Activated CD4-positive, alpha-beta T cell treated with anti-CD3 and anti-CD28 coated beads, Interleukin-2, amount 50 U/mL, for 48 hours (primary cell): ENCODE data around the gene HYCC1.

Experiments used
- DNase-seq, 2 experiments: peaks; one replicate each; pipeline ENCODE4 v3.0.0-alpha.2; 2020

Gene HYCC1

DNA sequence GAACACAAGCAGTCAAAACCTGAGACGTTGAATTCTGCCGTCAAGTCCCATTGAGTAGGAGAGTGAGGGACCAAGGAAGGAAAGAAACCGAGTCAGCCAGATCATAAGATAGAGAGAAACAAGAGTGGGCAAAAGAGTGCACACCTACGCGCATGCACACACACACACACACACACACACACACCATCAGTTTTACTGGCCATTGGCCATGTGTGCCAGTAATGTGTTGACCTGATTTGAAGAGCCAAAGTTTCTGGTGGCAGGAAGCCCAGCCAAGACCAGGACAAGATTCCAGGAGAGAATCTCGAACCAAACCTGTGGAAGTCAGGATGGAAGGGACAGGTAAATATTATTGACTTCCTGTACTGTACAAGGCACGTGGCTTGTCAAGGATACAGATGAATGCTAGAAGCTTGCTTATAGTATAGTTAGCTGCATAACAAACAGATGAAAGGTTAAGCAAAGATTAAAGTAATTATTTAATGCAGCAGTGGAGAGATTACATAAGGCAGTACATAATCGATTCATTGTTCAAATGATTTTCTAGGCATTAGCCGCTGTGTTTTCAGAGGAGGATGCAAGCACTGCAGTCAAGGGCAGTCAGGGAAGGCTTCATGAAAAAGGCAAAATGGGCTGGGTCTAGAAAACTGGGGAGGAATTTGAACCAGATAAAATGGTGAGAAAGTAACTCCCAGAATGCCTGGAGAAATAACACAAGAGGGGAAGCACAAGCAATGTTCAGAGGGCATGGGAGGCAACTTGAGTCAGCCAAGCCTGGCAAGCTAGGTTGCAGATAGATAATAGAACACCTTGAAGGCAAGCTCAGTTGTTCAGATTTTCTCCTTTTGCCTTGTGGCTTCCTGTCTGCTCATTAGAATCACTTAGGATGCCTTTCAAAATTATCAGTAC, 2.7 kb upstream of the HYCC1 start:
- DNase-seq: no peak

DNA sequence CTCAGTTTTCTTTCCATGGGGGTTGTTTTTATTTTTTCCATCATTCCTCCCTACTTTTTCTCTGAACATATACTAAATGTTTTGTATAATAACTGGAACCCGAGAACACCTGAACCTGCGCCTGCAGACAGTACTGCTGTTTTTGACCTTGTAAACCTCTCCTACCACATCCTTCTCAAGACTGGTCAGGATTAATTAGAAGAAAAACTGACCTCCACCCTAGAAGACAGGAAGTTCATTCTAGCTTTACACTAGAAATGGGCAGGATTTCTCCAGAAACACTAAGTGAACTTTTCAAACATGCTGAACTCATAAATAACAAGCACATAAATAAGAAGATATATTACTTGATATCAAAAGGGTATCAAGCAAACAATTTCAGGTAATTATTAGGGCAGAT, 751 bp upstream of the HYCC1 start:
- DNase-seq: no peak

DNA sequence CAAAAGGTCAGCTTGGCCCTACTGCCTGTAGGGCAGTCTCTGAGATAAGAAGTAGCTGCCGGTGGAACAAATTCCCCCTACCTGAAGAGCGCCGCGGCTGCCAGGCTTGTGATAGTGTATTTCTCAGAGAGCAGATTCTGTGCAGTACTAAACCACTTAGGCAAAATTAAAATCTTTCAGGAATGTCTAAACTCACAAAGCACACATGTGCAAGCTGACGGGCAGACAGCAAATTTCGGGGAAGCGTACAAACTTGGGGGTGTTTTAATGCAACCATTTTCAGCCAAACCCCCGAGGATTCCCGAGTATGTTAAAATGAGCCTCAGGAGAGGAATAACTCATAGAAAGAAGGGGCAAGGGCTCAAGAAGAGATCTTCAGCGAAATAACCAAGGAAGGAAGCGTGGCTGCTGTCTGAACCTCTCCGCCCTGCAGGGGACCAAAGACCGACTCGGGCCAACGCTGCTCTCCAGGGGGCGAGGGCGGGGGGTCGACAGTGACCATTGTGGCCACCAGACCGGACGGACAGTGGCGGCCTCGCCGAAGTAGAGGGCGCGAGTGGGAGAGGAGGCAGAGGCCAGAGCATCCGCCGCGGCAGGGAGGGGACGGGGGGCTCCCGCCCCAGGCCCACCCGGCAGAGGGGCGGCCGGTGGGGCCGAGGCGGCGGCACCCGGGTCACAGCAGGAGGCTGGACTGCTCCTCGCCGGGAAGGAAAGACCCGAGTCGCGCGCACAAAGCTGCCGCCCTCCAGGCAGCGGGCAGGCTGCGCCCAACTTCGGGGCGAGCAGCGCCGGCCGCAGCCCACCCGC, 819 bp downstream of the HYCC1 start:
- peak; percentile 16 to 19 for DNase-seq

DNA sequence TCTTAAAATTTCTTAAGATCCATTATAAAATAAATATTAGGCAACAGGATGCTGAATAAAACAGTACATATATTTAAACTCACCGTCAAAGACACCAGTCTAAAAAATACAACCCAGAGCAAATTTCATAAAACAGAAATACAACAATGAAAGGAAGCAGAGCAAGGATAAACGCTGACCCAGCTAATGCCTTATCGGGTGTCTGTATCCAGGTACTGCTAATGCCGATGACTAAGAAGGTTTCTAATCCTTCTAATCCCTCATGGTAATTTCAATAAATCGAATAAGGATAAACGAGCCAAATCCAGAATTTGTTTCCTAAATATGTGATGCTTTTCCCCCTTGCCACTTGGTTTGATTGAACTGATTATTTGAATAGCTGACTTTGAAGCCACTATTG, 1.7 kb downstream of the HYCC1 start:
- DNase-seq: no peak

DNA sequence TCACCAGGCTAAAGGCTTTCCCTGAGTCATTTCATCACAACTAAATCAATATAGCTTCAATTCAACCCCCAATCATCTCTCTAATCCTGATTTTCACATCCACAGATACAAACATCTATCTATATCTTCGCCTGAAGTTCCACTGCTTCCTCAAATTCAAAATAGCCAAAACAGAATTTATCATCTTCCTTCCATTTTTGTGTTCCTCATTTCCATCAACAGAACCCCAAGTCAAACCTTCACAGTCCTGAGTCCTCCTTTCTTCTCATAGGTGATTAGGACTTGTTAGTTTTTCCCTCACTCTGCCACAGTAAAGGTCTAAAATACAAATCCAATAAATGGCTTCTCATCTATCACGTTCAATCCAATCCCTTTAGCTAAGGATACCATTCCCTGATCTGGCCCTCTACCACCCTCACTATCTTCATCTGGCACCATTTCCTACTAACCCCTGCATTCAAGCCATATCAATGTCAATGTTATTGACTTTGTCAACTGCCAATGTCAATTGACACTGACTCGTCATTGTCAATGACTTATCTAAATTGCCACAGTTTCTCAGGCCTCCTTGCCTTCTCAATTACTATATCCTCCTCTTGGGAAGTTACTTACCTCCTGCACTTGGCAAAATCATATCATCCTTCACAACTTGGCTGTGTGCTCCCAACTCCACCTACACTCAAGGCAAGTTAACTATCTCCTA, 2.6 kb downstream of the HYCC1 start:
- no peak for DNase-seq

DNA sequence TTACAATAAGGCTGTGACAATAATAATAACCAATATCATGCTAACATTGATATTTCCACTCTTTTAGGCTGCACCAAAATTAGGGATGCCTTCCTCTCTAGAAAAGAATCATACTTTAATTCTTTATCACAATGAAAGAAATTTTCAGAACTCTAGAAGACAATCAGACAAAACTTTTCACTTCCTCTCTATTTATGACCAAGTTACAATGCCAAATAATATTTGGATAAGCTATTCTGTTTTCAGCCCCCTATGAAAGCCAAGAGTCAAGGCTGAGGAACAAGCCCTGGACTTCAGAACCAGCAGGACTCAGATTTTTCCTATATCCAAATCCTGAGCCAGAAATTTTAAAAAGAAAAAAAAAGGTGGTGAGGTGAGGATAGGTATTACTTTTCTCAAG, 4.6 kb downstream of the HYCC1 start:
- DNase-seq: no peak

DNA sequence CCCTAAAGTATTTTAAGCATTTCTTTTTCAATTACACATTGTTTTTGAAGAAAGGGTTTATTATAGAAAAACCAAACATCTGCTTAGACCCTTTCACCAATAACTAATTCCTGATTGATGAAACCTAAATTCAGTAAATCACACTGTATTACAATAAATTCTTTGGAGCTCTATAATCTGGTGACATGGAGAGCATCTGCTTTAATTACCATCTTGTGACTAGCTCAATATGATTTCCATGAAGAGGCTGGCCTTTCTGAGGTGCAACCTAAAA, 9.7 kb downstream of the HYCC1 start:
- DNase-seq: no peak

DNA sequence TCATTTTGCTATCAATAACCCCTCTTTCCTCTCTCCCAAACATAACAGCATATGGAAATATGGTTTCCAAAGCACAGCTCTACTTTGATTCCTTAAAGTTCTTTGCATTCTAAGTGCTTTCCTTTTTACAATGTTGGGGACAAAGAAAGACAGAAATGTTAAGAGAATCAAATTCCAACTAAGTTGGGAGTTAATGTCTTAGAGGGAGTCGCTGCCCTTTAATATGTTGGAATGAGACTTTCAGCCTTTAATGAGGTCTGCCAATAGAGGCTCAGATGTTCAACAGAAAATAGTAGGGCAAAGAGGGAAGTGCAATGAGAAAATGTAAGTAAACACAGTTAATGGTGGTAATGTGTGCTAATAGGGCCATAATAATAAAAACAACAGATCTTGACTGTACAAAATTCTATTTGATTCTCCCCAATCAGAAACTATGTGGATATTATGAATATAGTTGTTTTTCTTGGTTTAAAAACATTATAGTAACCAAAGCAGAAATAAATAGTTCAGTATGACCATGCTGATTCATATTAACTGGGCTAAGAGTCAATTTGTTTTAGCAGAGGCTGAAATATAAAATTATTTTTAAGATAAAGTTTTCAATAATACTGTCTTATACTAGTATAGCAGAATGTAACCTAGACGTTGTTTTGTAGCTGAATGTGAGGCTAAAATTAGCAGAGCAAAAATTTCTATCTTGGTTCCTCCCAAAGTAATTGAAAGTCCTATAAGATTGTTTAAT, 10.3 kb downstream of the HYCC1 start:
- no peak for DNase-seq

DNA sequence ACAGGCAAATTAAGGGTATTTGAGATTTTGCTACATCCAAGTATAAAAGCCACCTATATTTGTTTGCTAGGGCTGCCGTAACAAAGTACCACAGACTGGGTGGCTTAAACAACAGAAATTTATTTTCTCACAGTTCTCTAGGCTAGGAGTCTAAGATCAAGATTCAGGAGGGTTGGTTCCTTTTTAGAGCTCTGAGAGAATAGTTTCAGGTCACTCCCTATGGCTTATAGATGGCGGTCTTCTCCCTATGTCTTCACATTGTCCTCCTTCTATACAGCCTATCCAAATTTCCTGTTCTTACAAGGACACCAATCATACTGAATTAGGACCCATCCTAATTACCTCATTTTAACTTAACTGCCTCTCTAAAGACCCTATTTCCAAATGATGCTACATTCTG, 11.2 kb downstream of the HYCC1 start:
- no peak for DNase-seq

DNA sequence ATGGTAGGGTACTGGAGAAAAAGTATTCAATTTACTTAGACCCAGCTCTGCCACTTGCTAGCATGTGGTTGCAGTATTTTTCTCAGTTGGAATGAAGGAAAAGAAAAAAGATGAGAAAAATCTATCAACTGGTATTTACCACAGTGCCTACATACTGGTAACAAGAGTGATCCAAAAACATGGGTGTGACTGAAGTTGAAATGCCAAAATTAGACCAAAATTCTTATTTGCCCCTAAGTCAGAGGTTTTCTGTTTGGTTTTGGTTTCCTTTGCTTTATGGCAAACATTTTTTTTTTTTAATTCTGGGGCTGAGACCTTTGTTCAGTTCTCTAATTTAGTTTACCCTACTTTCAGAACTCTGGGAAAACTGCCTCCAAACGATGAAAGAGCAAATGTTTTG, 12.3 kb downstream of the HYCC1 start:
- DNase-seq: no peak

DNA sequence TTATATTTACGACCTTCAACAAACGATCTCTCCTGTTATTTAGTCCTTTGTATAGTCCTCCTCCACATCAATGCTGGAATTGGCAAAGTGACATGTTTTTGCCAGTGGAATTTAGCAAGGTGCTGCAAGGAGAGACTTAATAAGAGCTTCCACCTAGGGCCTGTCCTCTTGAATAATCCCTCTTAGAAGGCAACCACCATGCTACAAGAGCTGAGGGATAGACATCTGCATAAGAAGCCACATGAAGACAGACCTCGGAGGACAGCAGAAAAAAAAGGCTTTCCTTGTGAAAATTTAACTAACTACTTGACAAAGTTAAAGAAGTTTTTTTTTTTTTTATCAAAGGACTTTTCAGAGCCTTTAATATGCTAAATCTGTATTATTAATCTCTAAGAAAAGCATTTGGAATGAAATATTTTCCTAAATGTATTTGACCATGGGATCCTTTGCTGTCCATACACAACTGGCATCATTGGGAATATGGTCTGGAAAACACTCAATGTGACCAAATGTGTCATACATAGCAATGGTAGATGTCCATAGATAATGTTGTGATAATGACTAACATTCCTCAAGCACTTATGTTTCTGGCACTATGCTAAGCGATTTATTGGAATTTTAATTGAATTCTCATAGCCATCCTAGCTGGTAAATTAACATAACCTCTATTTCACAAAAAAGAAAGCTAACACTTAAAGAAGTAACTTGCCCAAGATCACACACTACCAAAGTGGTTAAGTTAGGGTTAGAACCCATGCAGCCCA, 13.2 kb downstream of the HYCC1 start:
- DNase-seq: no peak

DNA sequence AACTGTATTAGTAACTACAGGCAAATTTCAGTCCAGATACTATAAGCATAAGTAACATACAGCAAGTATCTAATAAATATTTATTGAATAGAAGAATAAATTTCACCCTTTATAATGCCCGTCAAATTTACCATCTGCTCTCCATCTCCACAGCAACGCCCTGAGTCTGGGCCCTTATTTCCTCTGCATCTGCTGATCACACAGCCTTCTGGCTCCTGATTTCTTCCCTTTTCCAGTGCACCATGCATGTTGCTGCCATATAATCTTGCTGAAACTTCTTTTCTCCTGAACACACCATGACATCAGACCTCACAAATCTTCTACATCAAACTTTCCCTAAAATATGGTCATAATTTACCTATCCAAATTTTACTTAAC, 15.4 kb downstream of the HYCC1 start:
- DNase-seq: no peak

DNA sequence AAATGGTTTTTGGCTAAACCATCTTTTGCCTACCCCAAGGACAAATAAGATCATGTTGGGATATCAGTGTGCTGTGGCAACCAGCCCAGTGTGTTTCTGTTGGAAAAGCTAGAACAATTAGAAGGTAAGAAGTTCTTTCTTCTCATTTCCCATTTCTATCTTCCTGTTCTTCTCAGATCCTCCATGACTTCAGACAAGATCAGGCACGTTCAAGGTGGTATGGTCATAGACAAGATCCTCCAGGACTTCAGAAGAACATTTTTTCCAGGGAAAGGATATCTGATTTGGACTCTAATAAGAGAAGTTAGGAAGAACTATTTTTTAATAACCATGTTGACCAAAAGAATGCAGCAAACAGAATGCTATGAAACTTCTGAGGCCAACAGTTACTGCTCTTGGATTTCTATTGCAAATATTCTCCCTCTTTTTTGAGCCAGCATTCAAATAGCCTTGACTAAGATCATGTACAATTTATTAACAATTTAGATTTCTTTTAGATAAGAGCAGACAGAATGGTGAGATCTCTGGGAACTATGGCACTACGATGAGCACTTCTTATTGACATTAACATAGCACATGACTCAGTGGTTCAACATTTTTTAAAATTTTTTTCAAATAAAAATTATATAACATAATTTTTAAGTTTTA, 15.9 kb downstream of the HYCC1 start:
- no peak for DNase-seq

DNA sequence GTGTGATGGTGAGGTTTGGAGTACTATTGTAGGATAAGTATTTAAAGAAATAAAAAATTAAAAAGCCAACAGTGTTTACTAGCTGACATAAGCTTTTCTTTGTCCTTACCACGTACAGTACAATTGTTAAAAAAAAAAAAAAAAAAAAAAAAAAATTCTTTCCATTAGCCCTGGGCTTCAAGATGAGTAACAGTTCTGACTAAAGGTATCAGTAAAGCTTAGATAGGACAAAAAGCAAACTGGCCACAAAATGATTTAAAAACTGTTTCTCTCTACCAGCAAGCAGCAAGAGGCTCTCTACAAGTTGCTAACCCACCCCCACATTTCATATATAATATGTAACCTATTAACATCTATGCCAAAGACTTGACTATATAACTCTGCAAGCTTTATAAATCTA, 17.5 kb downstream of the HYCC1 start:
- no peak for DNase-seq

DNA sequence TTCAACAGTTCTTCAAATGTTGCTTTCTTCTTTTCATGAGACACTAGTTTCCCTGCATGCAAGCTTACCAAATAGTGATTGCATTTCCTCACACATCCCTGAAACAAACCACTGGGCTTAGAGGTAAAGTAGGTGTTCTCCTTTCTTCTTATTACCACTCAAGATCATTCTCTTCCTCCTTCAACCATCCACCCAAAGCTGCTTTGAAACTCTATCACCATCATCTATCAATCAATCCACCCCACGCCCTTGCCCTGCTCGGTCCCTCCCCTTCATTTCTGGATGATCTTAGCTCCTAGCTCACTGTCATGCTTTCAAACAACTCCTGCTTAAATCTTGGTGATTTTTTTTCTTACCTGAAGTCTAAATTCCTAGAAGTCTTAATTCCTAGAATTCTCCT, 18.9 kb downstream of the HYCC1 start:
- DNase-seq: peak in 1 of 2 experiments; percentile 6

DNA sequence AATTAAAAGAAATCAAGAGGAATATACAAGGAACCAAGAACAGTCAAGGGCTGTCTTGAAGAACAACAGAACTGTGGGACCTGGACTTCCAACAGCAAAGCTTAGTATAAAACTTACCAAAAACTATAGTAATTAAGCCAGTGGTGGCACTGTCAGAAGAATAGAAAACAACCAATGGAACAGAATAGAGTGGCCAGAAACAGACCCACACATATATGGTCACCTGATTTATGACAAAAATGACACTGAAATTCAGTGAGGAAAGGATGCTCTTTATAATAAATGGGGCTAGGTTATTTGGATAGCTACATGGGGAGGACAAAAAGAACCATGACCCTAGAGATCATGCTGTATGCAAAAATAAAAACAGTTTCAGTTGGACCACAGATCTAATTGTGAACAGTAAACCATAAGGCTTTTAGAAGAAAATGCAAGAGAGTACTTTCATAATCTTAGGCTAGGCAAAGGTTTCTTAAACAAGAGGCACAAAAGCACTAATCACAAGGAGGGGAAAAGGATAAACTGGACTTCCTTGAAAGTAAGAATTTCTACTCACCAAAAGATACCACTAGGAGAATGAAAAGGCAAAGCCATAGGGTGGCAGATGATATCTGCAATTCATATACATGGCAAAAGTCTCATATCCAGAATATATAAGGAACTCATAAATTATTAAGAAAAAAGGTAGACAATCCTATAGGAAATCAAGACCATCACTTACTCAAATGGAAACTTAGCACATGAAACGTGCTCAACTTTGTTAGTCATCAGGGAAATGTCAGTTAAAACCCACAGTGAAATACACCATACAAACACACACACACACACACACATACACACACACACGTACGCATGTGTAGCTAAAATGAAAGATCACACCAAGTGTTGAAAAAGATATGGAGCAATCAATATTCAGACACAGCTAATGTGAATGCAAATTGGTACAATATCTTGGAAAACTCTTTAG, 20.8 kb downstream of the HYCC1 start:
- DNase-seq: peak; percentile 22 to 43

DNA sequence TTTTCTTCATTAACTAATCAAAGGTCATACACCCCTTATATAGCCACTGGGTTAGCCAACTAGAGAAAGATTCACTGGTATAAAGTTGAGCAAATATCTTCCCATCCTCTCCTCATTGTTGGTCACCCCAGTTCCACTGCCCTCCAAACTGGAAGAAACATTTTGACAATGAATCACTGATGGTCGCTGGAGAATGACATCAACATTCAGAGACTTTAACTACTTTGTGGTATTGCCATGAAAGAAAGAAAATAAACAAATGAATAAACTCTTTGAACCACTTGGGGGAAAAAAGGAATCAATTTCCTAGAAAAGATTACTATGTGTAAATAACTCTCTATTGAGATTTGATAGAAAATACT, 23.4 kb downstream of the HYCC1 start:
- DNase-seq: no peak

DNA sequence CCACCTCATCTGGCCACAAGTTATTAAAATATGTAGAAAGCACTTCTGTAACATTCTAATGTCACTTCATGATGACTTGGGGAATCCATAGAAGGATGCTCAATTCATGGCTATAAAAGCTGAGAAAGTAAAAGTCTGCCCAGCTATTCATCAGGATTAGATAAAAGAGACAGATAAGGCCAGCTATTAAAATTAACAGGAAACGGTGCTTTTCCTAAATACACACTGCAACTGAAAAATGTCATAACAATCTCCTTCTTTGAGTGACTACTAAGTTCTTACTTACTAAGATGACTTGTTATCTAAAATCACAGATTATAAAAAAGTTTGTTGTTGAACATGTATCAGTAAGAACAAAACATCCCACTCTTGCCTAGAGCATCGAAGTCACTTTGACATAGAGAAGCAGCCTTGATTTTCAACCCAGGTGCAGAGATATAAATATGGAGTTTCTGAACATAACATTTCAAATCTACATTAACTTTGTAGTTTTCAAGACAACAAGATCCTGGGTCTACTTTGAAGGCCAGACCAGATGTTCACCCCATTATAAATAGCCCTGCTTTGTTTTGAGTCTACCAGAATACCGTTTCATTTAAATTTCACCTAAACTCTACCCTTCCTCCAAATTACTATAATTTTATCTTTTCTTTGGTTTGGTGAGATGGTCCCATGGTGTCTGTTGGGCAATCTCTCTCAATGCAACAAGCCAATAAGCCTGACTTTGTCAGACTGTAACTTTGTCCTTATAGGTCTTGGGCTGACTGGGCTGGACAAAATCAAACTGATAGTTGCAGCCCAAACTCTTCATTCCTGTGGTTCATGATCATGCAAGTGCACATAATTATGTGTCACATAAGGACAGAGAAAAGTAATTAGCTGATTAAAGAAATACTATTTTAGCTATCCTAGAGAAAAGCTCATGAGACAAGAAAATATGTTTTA, 24.0 kb downstream of the HYCC1 start:
- DNase-seq: no peak

DNA sequence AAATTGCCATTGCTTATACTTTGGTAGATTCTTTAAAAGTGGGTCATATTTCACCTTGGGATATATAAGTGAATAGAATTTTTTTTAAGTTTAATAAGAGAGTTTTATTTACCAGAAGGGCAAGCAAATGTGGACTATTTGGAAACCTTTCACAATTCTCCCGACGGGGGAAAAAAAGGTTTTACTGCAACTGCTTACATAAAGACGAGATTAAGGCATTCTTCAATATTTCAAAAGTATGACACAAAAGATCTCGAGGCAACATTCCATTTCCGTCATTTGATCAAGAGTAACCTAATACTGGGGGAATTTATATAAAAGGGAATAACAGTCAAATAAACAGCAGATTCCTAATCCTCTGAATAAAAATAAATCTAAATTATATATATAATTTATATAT, 28.5 kb downstream of the HYCC1 start:
- no peak for DNase-seq
